Panc1 (cell line): ENCODE data around the gene CHCHD1. TPM values are rescaled to one million over a fixed set of nuclear protein-coding genes. Genes with fewer than 3 reads are reported as not detected.

Experiments used
- ATAC-seq: fragments of 200-7000 bp; cut with Tn5 transposase; 2 replicates; pipeline ENCODE4 v1.9.1; 2020; ENCODE audit warnings: mild to moderate bottlenecking, moderate library complexity
- BruUV-seq: library from RNA; stranded (reverse); fragments of 400-500 nt; replicated peaks from 2 replicates; lab custom pipeline; 2021; lab: Mats Ljungman, UMichigan
- CTCF ChIA-PET: fragments of 300-600 bp; sonication (Branson Sonifier 250); formaldehyde crosslinking; loops from one replicate; lab custom pipeline; 2022; ENCODE audit warnings: antibody characterized with exemption; lab: Charles Lee
- POLR2A ChIA-PET: fragments of 300-600 bp; sonication (Branson Sonifier 250); formaldehyde crosslinking; loops from one replicate; lab custom pipeline; 2022; ENCODE audit warnings: antibody characterized with exemption; lab: Charles Lee
- DNase-seq: peaks from one replicate; pipeline ENCODE4 v3.0.0-alpha.2; 2010; ENCODE audit warnings: low read depth, low spot score
- H3K27ac ChIP-seq: 2 replicates; pipeline ENCODE4 v1.5.1; 2011; ENCODE audit warnings: mild to moderate bottlenecking, low read length, inconsistent platforms
- H3K27me3 ChIP-seq: fragments of 200-500 bp; sonication (Bioruptor generic); 2 replicates; pipeline ENCODE4 v1.6.0; 2014; ENCODE audit warnings: low read length, inconsistent platforms; ENCODE audit not compliant: control insufficient read depth, insufficient read depth
- H3K36me3 ChIP-seq: fragments of 200-500 bp; sonication (Bioruptor generic); 2 replicates; pipeline ENCODE4 v1.5.1; 2014; ENCODE audit warnings: inconsistent platforms, mild to moderate bottlenecking, low read length, moderate library complexity; ENCODE audit not compliant: control insufficient read depth, insufficient read depth
- H3K4me1 ChIP-seq: 2 replicates; pipeline ENCODE4 v1.5.1; 2011; ENCODE audit warnings: inconsistent platforms, mild to moderate bottlenecking, low read length, moderate library complexity; ENCODE audit not compliant: control insufficient read depth, insufficient read depth
- H3K4me3 ChIP-seq, 2 experiments: 2 replicates each; pipeline ENCODE4 v1.5.1; 2011 to 2012; ENCODE audit warnings: low read depth in 2 of 2, low read length in 2 of 2, mild to moderate bottlenecking in 2 of 2, inconsistent platforms in 1 of 2, moderate library complexity in 1 of 2
- H3K9me3 ChIP-seq: fragments of 200-500 bp; sonication (Bioruptor generic); 2 replicates; pipeline ENCODE4 v1.5.1; 2014; ENCODE audit warnings: low read depth, mild to moderate bottlenecking, inconsistent platforms, low read length, moderate library complexity; ENCODE audit not compliant: control insufficient read depth, insufficient read depth
- CTCF ChIP-seq: fragments of 450-650 bp; IDR thresholded peaks from 2 replicates; pipeline ENCODE4 v1.5.1; 2017; ENCODE audit warnings: mild to moderate bottlenecking
- POLR2AphosphoS5 ChIP-seq: IDR thresholded peaks from 2 replicates; pipeline ENCODE4 v1.6.1; 2012; ENCODE audit warnings: mild to moderate bottlenecking, low read depth, low read length, moderate library complexity
- REST ChIP-seq, 2 experiments: IDR thresholded peaks; 2 replicates each; pipeline ENCODE4 v1.6.1; 2011 to 2012; ENCODE audit warnings: low read depth in 2 of 2, control low read depth in 1 of 2, low read length in 1 of 2, mild to moderate bottlenecking in 1 of 2, moderate library complexity in 1 of 2; ENCODE audit not compliant: insufficient read depth in 1 of 2
- SIN3A ChIP-seq: IDR thresholded peaks from 2 replicates; pipeline ENCODE4 v1.6.1; 2012; ENCODE audit warnings: low read depth, mild to moderate bottlenecking, low read length, moderate library complexity, borderline replicate concordance; ENCODE audit not compliant: insufficient read depth
- TCF7L2 ChIP-seq: IDR thresholded peaks from 2 replicates; pipeline ENCODE4 v1.6.1; 2011; ENCODE audit warnings: mild to moderate bottlenecking, low read depth, low read length, inconsistent platforms
- in situ Hi-C: cut with HindIII; loops from 2 replicates; pipeline ENCODE4 v1.10.0; 2016; ENCODE audit warnings: low sequenced_read_pairs, low pct_unique_long_range_greater_than_20kb
- intact Hi-C: fragments of 100-400 bp; cut with micrococcal nuclease; formaldehyde crosslinking; loops from one replicate; pipeline ENCODE4 v1.10.0; 2022; ENCODE audit not compliant: unreplicated experiment
- total RNA-seq: library from RNA; stranded (reverse); gene quantifications from one replicate; pipeline ENCODE4 v1.2.1, GENCODE V29; 2021; ENCODE audit not compliant: unreplicated experiment

The CHCHD1 gene
- total RNA-seq, 1 experiment from 2014 or later: 41.2 TPM

GRCh38 chr10:73763343-73763742 lies 18.5 kb upstream of the CHCHD1 start:
- Histone ChIP-seq H3K27ac (no peak overlapping the region), H3K36me3 (peaks cover 37% of the 10 kb centered on the region), H3K27me3 (no peaks in the 10 kb centered on the region), H3K4me3 (no peak overlapping the region), H3K9me3 (no peaks in the 10 kb centered on the region), H3K4me1 (no peaks in the 10 kb centered on the region)
- ATAC-seq: no peak
- BruUV-seq: no TSS peak
- TF ChIP-seq POLR2AphosphoS5: no peak
- TF ChIP-seq SIN3A: no peak
- TF ChIP-seq TCF7L2: no peak
- TF ChIP-seq REST (IDR thresholded peaks at IDR 0.05; ENCODE audit: insufficient read depth in 1 of 2, low read depth in 2 of 2, low read length in 1 of 2): no peak
- no peak for TF ChIP-seq CTCF
- intact Hi-C loops (no loop called here), in situ Hi-C loops (no loop called here)
- no peak for DNase-seq
- CTCF ChIA-PET: interaction anchor here (0.6 kb wide), 2 partner anchors 9 to 56 kb away, joined by 4 to 8 read pairs; a partner anchor contains a TSS
- POLR2A ChIA-PET: no interaction called here

- CTCF ChIA-PET: no interaction called here
- in situ Hi-C loops: no loop called here
- DNase-seq (no peak), ATAC-seq (no peak)
- TF ChIP-seq SIN3A (no peak), TCF7L2 (no peak), REST (IDR thresholded peaks at IDR 0.05; ENCODE audit: insufficient read depth in 1 of 2, low read depth in 2 of 2, low read length in 1 of 2) (no peak), CTCF (no peak; the same call in 1 of the 2 replicates), POLR2AphosphoS5 (no peak)
- Histone ChIP-seq H3K4me3 (no peak overlapping the region), H3K27ac (no peak overlapping the region), H3K36me3 (peaks cover 47% of the 10 kb centered on the region), H3K9me3 (no peaks in the 10 kb centered on the region), H3K27me3 (no peaks in the 10 kb centered on the region), H3K4me1 (no peaks in the 10 kb centered on the region)
- intact Hi-C loops: no loop called here
- POLR2A ChIA-PET: no interaction called here
- BruUV-seq: no TSS peak
Measured at GRCh38 chr10:73765066-73765465, 16.8 kb upstream of the CHCHD1 start.
